IMR-90 (cell line): ENCODE results near the gene ZFP36L2. TPM values are rescaled to one million over a fixed set of nuclear protein-coding genes. Genes with fewer than 3 reads are reported as not detected.

Experiments
- ATAC-seq: fragments of 200-7000 bp; cut with Tn5 transposase; 2 replicates; pipeline ENCODE4 v1.9.1; 2020; ENCODE audit warnings: low read depth, mild to moderate bottlenecking, moderate library complexity
- BruUV-seq: library from RNA; stranded (reverse); fragments of 400-500 nt; replicated peaks from 2 replicates; lab custom pipeline; 2021; lab: Mats Ljungman, UMichigan
- CTCF ChIA-PET: fragments of 300-600 bp; formaldehyde crosslinking; extraction: SDS; loops from one replicate; lab custom pipeline; 2021; ENCODE audit warnings: antibody characterized with exemption; lab: Yijun Ruan, JAX
- POLR2A ChIA-PET: fragments of 300-600 bp; sonication (Branson Sonifier 250); formaldehyde crosslinking; loops from one replicate; lab custom pipeline; 2022; ENCODE audit warnings: antibody characterized with exemption; ENCODE audit not compliant: unreplicated experiment; lab: Charles Lee
- DNase-seq: peaks from one replicate; pipeline ENCODE4 v3.0.0; 2013
- H2AFZ ChIP-seq: replicated peaks from 2 replicates; pipeline ENCODE3; 2013; ENCODE audit warnings: low read length, mild to moderate bottlenecking; ENCODE audit not compliant: poor library complexity
- H2AK5ac ChIP-seq: 2 replicates; pipeline ENCODE4 v1.6.1; 2013; ENCODE audit warnings: low read depth, low read length, inconsistent platforms
- H2AK9ac ChIP-seq: replicated peaks from 2 replicates; pipeline ENCODE3; 2013; ENCODE audit warnings: mild to moderate bottlenecking, low read depth, low read length, moderate library complexity; ENCODE audit not compliant: poor library complexity
- H2BK120ac ChIP-seq: 2 replicates; pipeline ENCODE4 v1.6.1; 2013; ENCODE audit warnings: low read depth, low read length, inconsistent platforms
- H2BK15ac ChIP-seq: 3 replicates; pipeline ENCODE4 v1.6.1; 2013; ENCODE audit warnings: low read depth, low read length, inconsistent platforms
- H2BK20ac ChIP-seq: 2 replicates; pipeline ENCODE4 v1.6.1; 2013; ENCODE audit warnings: low read depth, mild to moderate bottlenecking, inconsistent platforms, low read length, moderate library complexity
- H2BK5ac ChIP-seq: 2 replicates; pipeline ENCODE4 v1.6.1; 2013; ENCODE audit warnings: mild to moderate bottlenecking, low read depth, low read length, inconsistent platforms; ENCODE audit not compliant: poor library complexity, severe bottlenecking
- H3K14ac ChIP-seq: replicated peaks from 2 replicates; pipeline ENCODE4 v1.6.1; 2013; ENCODE audit warnings: low read depth, low read length, inconsistent platforms
- H3K18ac ChIP-seq: 2 replicates; pipeline ENCODE4 v1.6.1; 2013; ENCODE audit warnings: low read depth, low read length, control low read depth
- H3K23ac ChIP-seq: 2 replicates; pipeline ENCODE4 v1.6.1; 2013; ENCODE audit warnings: low read depth, low read length, inconsistent platforms
- H3K27ac ChIP-seq: 2 replicates; pipeline ENCODE4 v1.5.1; 2013; ENCODE audit warnings: mild to moderate bottlenecking, control low read depth, low read length; ENCODE audit not compliant: insufficient read depth
- H3K27me3 ChIP-seq: 2 replicates; pipeline ENCODE4 v1.6.1; 2013; ENCODE audit warnings: low read length; ENCODE audit not compliant: control insufficient read depth, insufficient read depth
- H3K36me3 ChIP-seq: 2 replicates; pipeline ENCODE4 v1.6.1; 2013; ENCODE audit warnings: low read length, mixed read lengths; ENCODE audit not compliant: control insufficient read depth, insufficient read depth
- H3K4ac ChIP-seq: 2 replicates; pipeline ENCODE4 v1.6.1; 2013; ENCODE audit warnings: low read depth, low read length, inconsistent platforms
- H3K4me1 ChIP-seq: 2 replicates; pipeline ENCODE4 v1.6.1; 2013; ENCODE audit warnings: low read length, mixed read lengths; ENCODE audit not compliant: control insufficient read depth, insufficient read depth
- H3K4me2 ChIP-seq: 2 replicates; pipeline ENCODE4 v1.6.1; 2013; ENCODE audit warnings: low read depth, mild to moderate bottlenecking, control low read depth, low read length, moderate library complexity
- H3K4me3 ChIP-seq: 2 replicates; pipeline ENCODE4 v1.5.1; 2013; ENCODE audit warnings: low read depth, mild to moderate bottlenecking, control low read depth, low read length, moderate library complexity; ENCODE audit not compliant: insufficient read depth
- H3K56ac ChIP-seq: 2 replicates; pipeline ENCODE4 v1.6.1; 2013; ENCODE audit warnings: low read length, inconsistent platforms; ENCODE audit not compliant: insufficient read depth; ENCODE audit errors: extremely low read depth
- H3K79me1 ChIP-seq, 2 experiments: 2 replicates each; pipeline ENCODE4 v1.6.1; 2013; ENCODE audit warnings: low read length in 2 of 2, inconsistent platforms in 1 of 2, low read depth in 1 of 2
- H3K9ac ChIP-seq: 2 replicates; pipeline ENCODE4 v1.6.1; 2013; ENCODE audit warnings: low read depth, low read length, control low read depth
- H3K9me1 ChIP-seq: 2 replicates; pipeline ENCODE4 v1.6.1; 2013; ENCODE audit warnings: low read length, inconsistent platforms; ENCODE audit not compliant: insufficient read depth
- H3K9me3 ChIP-seq: 2 replicates; pipeline ENCODE4 v1.6.1; 2013; ENCODE audit warnings: low read length; ENCODE audit not compliant: control insufficient read depth, insufficient read depth
- H4K20me1 ChIP-seq: 2 replicates; pipeline ENCODE4 v1.6.1; 2013; ENCODE audit warnings: low read length, inconsistent platforms; ENCODE audit not compliant: insufficient read depth
- H4K5ac ChIP-seq: 2 replicates; pipeline ENCODE4 v1.6.1; 2013; ENCODE audit warnings: mild to moderate bottlenecking, low read depth, low read length, control low read depth
- H4K8ac ChIP-seq, 2 experiments: 2 replicates each; pipeline ENCODE4 v1.6.1; 2013; ENCODE audit warnings: low read depth in 2 of 2, low read length in 2 of 2, control low read depth in 1 of 2, inconsistent platforms in 1 of 2
- H4K91ac ChIP-seq: 2 replicates; pipeline ENCODE4 v1.6.1; 2013; ENCODE audit warnings: low read depth, low read length, inconsistent platforms; ENCODE audit not compliant: insufficient read depth
- BHLHE40 ChIP-seq: fragments of 150-350 bp; IDR thresholded peaks from 2 replicates; pipeline ENCODE4 v1.6.1; 2016; ENCODE audit warnings: mild to moderate bottlenecking, low read depth, low read length
- CEBPB ChIP-seq: IDR thresholded peaks from 2 replicates; pipeline ENCODE4 v1.6.1; 2012; ENCODE audit warnings: low read depth, low read length, improper control_type of control experiment
- FOS ChIP-seq: fragments of 150-350 bp; IDR thresholded peaks from 2 replicates; pipeline ENCODE4 v1.6.1; 2016; ENCODE audit warnings: low read depth, low read length
- MAFK ChIP-seq: IDR thresholded peaks from 2 replicates; pipeline ENCODE4 v1.6.1; 2012; ENCODE audit warnings: low read depth, low read length, improper control_type of control experiment
- MAZ ChIP-seq: IDR thresholded peaks from 2 replicates; pipeline ENCODE4 v1.6.1; 2012; ENCODE audit warnings: low read depth, mild to moderate bottlenecking, low read length, improper control_type of control experiment, moderate library complexity, borderline replicate concordance
- NFE2L2 ChIP-seq: fragments of 150-350 bp; IDR thresholded peaks from 2 replicates; pipeline ENCODE4 v1.6.1; 2016; ENCODE audit warnings: low read depth, mild to moderate bottlenecking, low read length
- POLR2A ChIP-seq: IDR thresholded peaks from 2 replicates; pipeline ENCODE4 v1.6.1; 2012; ENCODE audit warnings: mild to moderate bottlenecking, low read depth, low read length
- RAD21 ChIP-seq: IDR thresholded peaks from 2 replicates; pipeline ENCODE4 v1.6.1; 2012; ENCODE audit warnings: low read length, improper control_type of control experiment
- RCOR1 ChIP-seq: IDR thresholded peaks from 2 replicates; pipeline ENCODE4 v1.6.1; 2012; ENCODE audit warnings: mild to moderate bottlenecking, low read length, improper control_type of control experiment; ENCODE audit not compliant: insufficient replicate concordance
- RFX5 ChIP-seq: IDR thresholded peaks from 2 replicates; pipeline ENCODE4 v1.8.0; 2012; ENCODE audit warnings: low read depth, mild to moderate bottlenecking, low read length, moderate library complexity
- SMC3 ChIP-seq: fragments of 150-350 bp; IDR thresholded peaks from 2 replicates; pipeline ENCODE4 v1.6.1; 2016; ENCODE audit warnings: low read depth, mild to moderate bottlenecking, antibody characterized with exemption, low read length, moderate library complexity
- WGBS, 2 experiments: methylation state at CpG; one replicate each; pipeline versions ENCODE4 v1.1.5 to v1.1.7; 2013; ENCODE audit warnings: missing lambda C conversion rate in 2 of 2; ENCODE audit not compliant: insufficient read length in 1 of 2; ENCODE audit errors: extremely low coverage in 2 of 2; 5-methylcytosine and 5-hydroxymethylcytosine counted together
- dilution Hi-C: fragments of 300-500 bp; cut with HindIII; formaldehyde crosslinking; loops from one replicate; pipeline ENCODE4 v1.14.3; 2018; ENCODE audit warnings: low sequenced_read_pairs; ENCODE audit not compliant: unreplicated experiment
- in situ Hi-C: fragments of 300-500 bp; cut with MboI; formaldehyde crosslinking; loops from 3 replicates; pipeline ENCODE4 v1.14.3; 2019; ENCODE audit warnings: low sequenced_read_pairs, inconsistent platforms, mixed read lengths
- intact Hi-C: fragments of 100-400 bp; cut with micrococcal nuclease; formaldehyde crosslinking; loops from 2 replicates; pipeline ENCODE4 v1.10.0; 2022
- polyA plus RNA-seq, 3 experiments: library from polyadenylated mRNA; depleted of rRNA; stranded (reverse); fragments of >200 nt; gene quantifications; 2 replicates each; pipeline ENCODE4 v1.2.3, GENCODE V29; 2012; ENCODE audit warnings: low replicate concordance in 1 of 3
- total RNA-seq: library from RNA; depleted of rRNA; stranded (reverse); fragments of >200 nt; gene quantifications from 2 replicates; pipeline ENCODE4 v1.2.3, GENCODE V29; 2012
- TF ChIP-seq, protein P1 (sequence below): fragments of 150-350 bp; IDR thresholded peaks from 2 replicates; pipeline ENCODE4 v1.6.1; 2016; ENCODE audit warnings: low read depth, mild to moderate bottlenecking, low read length, moderate library complexity, borderline replicate concordance
- TF ChIP-seq, protein P2 (sequence below): fragments of 150-350 bp; IDR thresholded peaks from 2 replicates; pipeline ENCODE4 v1.6.1; 2017; ENCODE audit warnings: mild to moderate bottlenecking, antibody characterized with exemption, low read length, low read depth

ZFP36L2 gene
- total and polyA plus RNA-seq, 2 of the 4 experiments (the other 2 are of a cell fraction): 1.8 to 20.1 TPM

DNA sequence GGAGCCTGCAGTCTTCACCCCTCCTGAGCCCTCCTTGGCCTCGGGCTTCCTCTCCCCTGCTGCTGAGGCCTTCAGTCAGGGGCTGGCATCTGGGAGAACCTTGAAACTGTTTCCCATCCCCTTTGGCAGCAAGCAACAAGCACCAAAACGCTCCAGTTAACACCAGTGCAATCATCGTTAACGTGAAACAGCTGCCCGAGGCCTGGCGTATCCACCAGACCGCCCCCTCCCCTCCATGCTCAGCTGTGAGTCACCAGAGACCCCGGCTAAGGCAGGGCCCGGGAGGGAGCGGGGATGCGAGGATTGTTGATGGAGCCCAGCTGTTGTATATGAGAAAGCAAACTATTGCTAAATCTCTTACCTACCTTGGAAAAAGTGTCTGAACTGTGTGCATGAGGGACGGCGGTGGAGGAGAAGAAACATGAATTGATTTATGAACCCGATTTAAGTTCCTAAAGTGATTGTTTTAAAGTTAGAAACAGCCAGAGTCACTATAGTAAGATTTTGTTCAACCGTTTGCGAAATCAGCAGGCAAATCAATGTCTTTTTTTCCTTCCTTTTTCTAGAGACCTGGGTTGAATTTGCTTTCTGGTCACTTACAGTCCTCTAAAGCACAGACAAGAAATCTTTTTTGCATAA lies 5.2 kb downstream of the ZFP36L2 start:
- Histone ChIP-seq H2AFZ (peak overlapping the region; percentile 79), H3K9me1 (peaks cover 15% of the 10 kb centered on the region), H3K4me2 (peak overlapping the region; percentile 75), H3K9ac (peak overlapping the region; percentile 82), H3K4me1 (peaks cover 22% of the 10 kb centered on the region), H3K4me3 (peak overlapping the region; percentile 3; the same call in 1 of the 2 replicates), H3K4ac (peak overlapping the region; percentile 99), H4K20me1 (peaks cover 37% of the 10 kb centered on the region), H3K14ac (peak overlapping the region; percentile 94), H2BK20ac (peak overlapping the region; percentile 59), H4K5ac (peak overlapping the region; percentile 77), H3K18ac (peak overlapping the region; percentile 76), H3K56ac (peak overlapping the region; percentile 98), H3K27ac (peak overlapping the region; percentile 98), H4K91ac (peak overlapping the region; percentile 97), H2BK5ac (peak overlapping the region; percentile 98), H3K27me3 (no peaks in the 10 kb centered on the region), H2BK15ac (peak overlapping the region; percentile 87; the same call in 2 of the 3 replicates), H2AK5ac (peak overlapping the region; percentile 63), H3K9me3 (no peaks in the 10 kb centered on the region), H3K23ac (peak overlapping the region; percentile 97), H2BK120ac (peak overlapping the region; percentile 94), H4K8ac (peak overlapping the region; percentile 85 to 95), H3K36me3 (peaks cover 24% of the 10 kb centered on the region), H3K79me1 (peaks cover 7 to 20% of the 10 kb centered on the region in 2 experiments), H2AK9ac (peak overlapping the region; percentile 92)
- DNase-seq (peak; percentile 95), ATAC-seq (peak; percentile 16)
- intact Hi-C loops (loop anchor here (2.0 to 5.0 kb wide), 3 partner anchors 62 to 134 kb away; no protein-coding TSS in a partner anchor), dilution Hi-C loops (no loop called here), in situ Hi-C loops (loop anchor here (10.0 kb wide), 2 partner anchors 146 to 246 kb away; no protein-coding TSS in a partner anchor)
- CTCF ChIA-PET: interaction anchor here (0.5 to 1.4 kb wide), 3 partner anchors 132 to 364 kb away, joined by 3 read pairs; no protein-coding TSS in a partner anchor
- BruUV-seq: no TSS peak
- POLR2A ChIA-PET: interaction anchor here (0.6 to 1.3 kb wide), 8 partner anchors 14 to 257 kb away, joined by 3 to 6 read pairs (median 4); no protein-coding TSS in a partner anchor
- WGBS, 2 experiments: no CpG with 5 or more reads among the region's 16 CpGs
- TF ChIP-seq, protein P1, sequence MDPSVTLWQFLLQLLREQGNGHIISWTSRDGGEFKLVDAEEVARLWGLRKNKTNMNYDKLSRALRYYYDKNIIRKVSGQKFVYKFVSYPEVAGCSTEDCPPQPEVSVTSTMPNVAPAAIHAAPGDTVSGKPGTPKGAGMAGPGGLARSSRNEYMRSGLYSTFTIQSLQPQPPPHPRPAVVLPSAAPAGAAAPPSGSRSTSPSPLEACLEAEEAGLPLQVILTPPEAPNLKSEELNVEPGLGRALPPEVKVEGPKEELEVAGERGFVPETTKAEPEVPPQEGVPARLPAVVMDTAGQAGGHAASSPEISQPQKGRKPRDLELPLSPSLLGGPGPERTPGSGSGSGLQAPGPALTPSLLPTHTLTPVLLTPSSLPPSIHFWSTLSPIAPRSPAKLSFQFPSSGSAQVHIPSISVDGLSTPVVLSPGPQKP: no peak
- no peak for TF ChIP-seq RCOR1
- no peak for TF ChIP-seq RAD21
- no peak for TF ChIP-seq RFX5
- TF ChIP-seq MAZ: peak; percentile 81; the same call in 1 of the 2 replicates
- TF ChIP-seq, protein P2, sequence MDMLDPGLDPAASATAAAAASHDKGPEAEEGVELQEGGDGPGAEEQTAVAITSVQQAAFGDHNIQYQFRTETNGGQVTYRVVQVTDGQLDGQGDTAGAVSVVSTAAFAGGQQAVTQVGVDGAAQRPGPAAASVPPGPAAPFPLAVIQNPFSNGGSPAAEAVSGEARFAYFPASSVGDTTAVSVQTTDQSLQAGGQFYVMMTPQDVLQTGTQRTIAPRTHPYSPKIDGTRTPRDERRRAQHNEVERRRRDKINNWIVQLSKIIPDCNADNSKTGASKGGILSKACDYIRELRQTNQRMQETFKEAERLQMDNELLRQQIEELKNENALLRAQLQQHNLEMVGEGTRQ: no peak
- no peak for TF ChIP-seq SMC3
- TF ChIP-seq FOS: peak; percentile 88
- TF ChIP-seq BHLHE40: no peak
- TF ChIP-seq CEBPB: peak; percentile 91
- no peak for TF ChIP-seq MAFK
- no peak for TF ChIP-seq POLR2A
- no peak for TF ChIP-seq NFE2L2
